Measurements from ENCODE around the gene ARL15.

The ARL15 gene

GRCh38 chr5:53926026-53926425, 384.3 kb downstream of the ARL15 start:
- Histone ChIP-seq H3K9me3 (ENCODE audit: control insufficient read depth in 1 of 2, low read length in 2 of 2) (no peaks in the 10 kb centered on the region), H3K27me3 (ENCODE audit: low read depth, low read length) (no peaks in the 10 kb centered on the region), H3K36me3 (ENCODE audit: control insufficient read depth in 1 of 2, insufficient read depth in 2 of 2, low read length in 2 of 2) (no peaks in the 10 kb centered on the region)

DNA sequence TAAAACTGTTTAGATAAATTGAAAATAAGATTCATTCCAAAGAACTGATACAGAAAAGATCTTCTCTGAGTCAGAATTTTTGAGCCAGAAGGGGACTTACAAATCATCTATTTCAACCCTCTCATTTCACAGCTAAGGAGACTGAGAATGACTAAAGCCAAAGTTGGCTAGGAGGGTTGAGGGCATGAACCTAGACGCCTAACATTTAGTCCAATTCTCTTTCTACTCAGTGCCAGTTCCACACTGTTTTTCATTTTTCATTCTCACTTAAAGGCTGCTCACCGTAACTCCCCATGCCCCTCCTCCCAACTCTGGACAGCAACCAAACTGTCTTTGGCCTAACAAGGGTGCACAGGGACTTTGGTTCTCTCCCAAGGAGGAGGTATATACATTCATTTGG, 386.0 kb downstream of the ARL15 start:
- Histone ChIP-seq H3K36me3 (ENCODE audit: control insufficient read depth in 1 of 2, insufficient read depth in 2 of 2, low read length in 2 of 2) (no peaks in the 10 kb centered on the region), H3K9me3 (ENCODE audit: control insufficient read depth in 1 of 2, low read length in 2 of 2) (no peaks in the 10 kb centered on the region), H3K27ac (ENCODE audit: low read length) (no peak overlapping the region), H3K4me3 (ENCODE audit: low read depth in 1 of 2, low read length in 2 of 2) (no peak overlapping the region), H3K4me1 (ENCODE audit: control insufficient read depth in 1 of 2, insufficient read depth in 2 of 2, low read length in 2 of 2) (peaks cover 2 to 8% of the 10 kb centered on the region in 2 donors), H3K27me3 (ENCODE audit: low read depth, low read length) (no peaks in the 10 kb centered on the region)

More at GRCh38 chr5:53926026-53926425, 384.3 kb downstream of the ARL15 start:
- H3K27ac ChIP-seq (ENCODE audit: low read length), result no peak overlapping the region
- H3K4me3 ChIP-seq (ENCODE audit: low read depth in 1 of 2, low read length in 2 of 2), result no peak overlapping the region
- peaks cover 2 to 8% of the 10 kb centered on the region in 2 donors for H3K4me1 ChIP-seq (ENCODE audit: control insufficient read depth in 1 of 2, insufficient read depth in 2 of 2, low read length in 2 of 2)

DNA sequence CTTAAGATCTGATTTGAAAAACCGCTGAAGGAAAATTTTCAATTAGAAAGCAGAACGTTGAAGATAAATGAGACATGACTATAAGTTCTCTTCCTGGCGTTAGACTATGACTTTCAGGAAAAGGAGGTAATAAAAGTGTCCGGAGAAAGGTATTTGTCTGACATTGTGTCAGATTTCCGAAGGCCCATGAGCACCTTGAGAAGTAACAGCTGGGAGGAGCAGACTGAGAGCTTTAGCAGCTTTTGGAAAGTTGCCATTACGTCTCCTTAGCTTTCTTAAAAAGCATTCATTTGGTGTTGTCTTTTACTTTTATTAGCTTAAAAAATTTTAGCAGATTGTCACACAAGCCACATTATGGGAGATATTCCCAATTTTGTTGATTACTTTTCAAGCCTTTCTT, 386.4 kb downstream of the ARL15 start:
- Histone ChIP-seq H3K9me3 (ENCODE audit: control insufficient read depth in 1 of 2, low read length in 2 of 2) (no peaks in the 10 kb centered on the region), H3K4me3 (ENCODE audit: low read depth in 1 of 2, low read length in 2 of 2) (no peak overlapping the region), H3K27ac (ENCODE audit: low read length) (no peak overlapping the region), H3K4me1 (ENCODE audit: control insufficient read depth in 1 of 2, insufficient read depth in 2 of 2, low read length in 2 of 2) (peaks cover 2 to 8% of the 10 kb centered on the region in 2 donors), H3K36me3 (ENCODE audit: control insufficient read depth in 1 of 2, insufficient read depth in 2 of 2, low read length in 2 of 2) (no peaks in the 10 kb centered on the region), H3K27me3 (ENCODE audit: low read depth, low read length) (no peaks in the 10 kb centered on the region)

- peaks cover 2 to 8% of the 10 kb centered on the region in 2 donors for H3K4me1 ChIP-seq (ENCODE audit: control insufficient read depth in 1 of 2, insufficient read depth in 2 of 2, low read length in 2 of 2)
- H3K9me3 ChIP-seq (ENCODE audit: control insufficient read depth in 1 of 2, low read length in 2 of 2), result no peaks in the 10 kb centered on the region
- no peak overlapping the region for H3K4me3 ChIP-seq (ENCODE audit: low read depth in 1 of 2, low read length in 2 of 2)
- H3K27me3 ChIP-seq (ENCODE audit: low read depth, low read length), result no peaks in the 10 kb centered on the region
- no peaks in the 10 kb centered on the region for H3K36me3 ChIP-seq (ENCODE audit: control insufficient read depth in 1 of 2, insufficient read depth in 2 of 2, low read length in 2 of 2)
- no peak overlapping the region for H3K27ac ChIP-seq (ENCODE audit: low read length)
Measured at GRCh38 chr5:53922508-53923498, 387.6 kb downstream of the ARL15 start.

- Histone ChIP-seq H3K4me3 (ENCODE audit: low read depth in 1 of 2, low read length in 2 of 2) (no peak overlapping the region), H3K27me3 (ENCODE audit: low read depth, low read length) (no peaks in the 10 kb centered on the region), H3K36me3 (ENCODE audit: control insufficient read depth in 1 of 2, insufficient read depth in 2 of 2, low read length in 2 of 2) (no peaks in the 10 kb centered on the region), H3K4me1 (ENCODE audit: control insufficient read depth in 1 of 2, insufficient read depth in 2 of 2, low read length in 2 of 2) (no peaks in the 10 kb centered on the region), H3K27ac (ENCODE audit: low read length) (no peak overlapping the region), H3K9me3 (ENCODE audit: control insufficient read depth in 1 of 2, low read length in 2 of 2) (no peaks in the 10 kb centered on the region)
Measured at GRCh38 chr5:53917826-53918225, 392.5 kb downstream of the ARL15 start.

GRCh38 chr5:53917095-53917494, 393.3 kb downstream of the ARL15 start:
- H3K9me3 ChIP-seq (ENCODE audit: control insufficient read depth in 1 of 2, low read length in 2 of 2), result no peaks in the 10 kb centered on the region

GRCh38 chr5:53915120-53915519, 395.3 kb downstream of the ARL15 start:
- Histone ChIP-seq H3K27me3 (ENCODE audit: low read depth, low read length) (no peaks in the 10 kb centered on the region), H3K27ac (ENCODE audit: low read length) (no peak overlapping the region), H3K36me3 (ENCODE audit: control insufficient read depth in 1 of 2, insufficient read depth in 2 of 2, low read length in 2 of 2) (no peaks in the 10 kb centered on the region), H3K4me3 (ENCODE audit: low read depth in 1 of 2, low read length in 2 of 2) (no peak overlapping the region), H3K4me1 (ENCODE audit: control insufficient read depth in 1 of 2, insufficient read depth in 2 of 2, low read length in 2 of 2) (no peaks in the 10 kb centered on the region), H3K9me3 (ENCODE audit: control insufficient read depth in 1 of 2, low read length in 2 of 2) (no peaks in the 10 kb centered on the region)

More at GRCh38 chr5:53917095-53917494, 393.3 kb downstream of the ARL15 start:
- H3K27me3 ChIP-seq (ENCODE audit: low read depth, low read length), result no peaks in the 10 kb centered on the region
- H3K36me3 ChIP-seq (ENCODE audit: control insufficient read depth in 1 of 2, insufficient read depth in 2 of 2, low read length in 2 of 2), result no peaks in the 10 kb centered on the region
- no peak overlapping the region for H3K4me3 ChIP-seq (ENCODE audit: low read depth in 1 of 2, low read length in 2 of 2)
- H3K27ac ChIP-seq (ENCODE audit: low read length), result no peak overlapping the region
- H3K4me1 ChIP-seq (ENCODE audit: control insufficient read depth in 1 of 2, insufficient read depth in 2 of 2, low read length in 2 of 2), result no peaks in the 10 kb centered on the region

GRCh38 chr5:53913941-53914340, 396.4 kb downstream of the ARL15 start:
- H3K9me3 ChIP-seq (ENCODE audit: control insufficient read depth in 1 of 2, low read length in 2 of 2), result no peaks in the 10 kb centered on the region
- no peaks in the 10 kb centered on the region for H3K36me3 ChIP-seq (ENCODE audit: control insufficient read depth in 1 of 2, insufficient read depth in 2 of 2, low read length in 2 of 2)
- no peaks in the 10 kb centered on the region for H3K4me1 ChIP-seq (ENCODE audit: control insufficient read depth in 1 of 2, insufficient read depth in 2 of 2, low read length in 2 of 2)
- no peaks in the 10 kb centered on the region for H3K27me3 ChIP-seq (ENCODE audit: low read depth, low read length)
- H3K27ac ChIP-seq (ENCODE audit: low read length), result no peak overlapping the region
- H3K4me3 ChIP-seq (ENCODE audit: low read depth in 1 of 2, low read length in 2 of 2), result no peak overlapping the region

DNA sequence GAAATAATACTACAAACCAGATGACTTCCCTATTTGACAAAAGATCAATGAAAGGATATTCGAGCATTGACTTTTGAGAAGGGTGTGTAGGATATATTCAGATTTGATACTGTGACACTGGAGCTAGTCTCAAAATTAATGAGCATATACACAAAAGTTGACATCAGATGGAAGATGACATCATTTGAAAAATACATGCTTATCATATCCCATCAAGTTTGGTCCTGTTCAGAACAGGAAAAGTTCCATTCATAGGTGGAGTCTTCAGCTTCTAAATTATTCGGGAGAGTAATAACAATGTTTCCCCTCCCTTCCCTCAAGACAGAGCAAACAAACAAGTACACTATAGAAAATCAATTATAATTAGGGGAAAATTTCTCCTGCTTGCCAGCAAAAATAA, 401.6 kb downstream of the ARL15 start:
- Histone ChIP-seq H3K27me3 (ENCODE audit: low read depth, low read length) (no peaks in the 10 kb centered on the region), H3K4me3 (ENCODE audit: low read depth in 1 of 2, low read length in 2 of 2) (no peak overlapping the region), H3K4me1 (ENCODE audit: control insufficient read depth in 1 of 2, insufficient read depth in 2 of 2, low read length in 2 of 2) (no peaks in the 10 kb centered on the region), H3K27ac (ENCODE audit: low read length) (no peak overlapping the region), H3K36me3 (ENCODE audit: control insufficient read depth in 1 of 2, insufficient read depth in 2 of 2, low read length in 2 of 2) (no peaks in the 10 kb centered on the region), H3K9me3 (ENCODE audit: control insufficient read depth in 1 of 2, low read length in 2 of 2) (no peaks in the 10 kb centered on the region)

- Histone ChIP-seq H3K9me3 (ENCODE audit: control insufficient read depth in 1 of 2, low read length in 2 of 2) (no peaks in the 10 kb centered on the region), H3K27ac (ENCODE audit: low read length) (no peak overlapping the region), H3K4me1 (ENCODE audit: control insufficient read depth in 1 of 2, insufficient read depth in 2 of 2, low read length in 2 of 2) (no peaks in the 10 kb centered on the region), H3K36me3 (ENCODE audit: control insufficient read depth in 1 of 2, insufficient read depth in 2 of 2, low read length in 2 of 2) (no peaks in the 10 kb centered on the region), H3K27me3 (ENCODE audit: low read depth, low read length) (no peaks in the 10 kb centered on the region), H3K4me3 (ENCODE audit: low read depth in 1 of 2, low read length in 2 of 2) (no peak overlapping the region)
Measured at GRCh38 chr5:53907827-53908226, 402.5 kb downstream of the ARL15 start.

GRCh38 chr5:53906736-53907135, 403.6 kb downstream of the ARL15 start:
- no peaks in the 10 kb centered on the region for H3K27me3 ChIP-seq (ENCODE audit: low read depth, low read length)
- H3K9me3 ChIP-seq (ENCODE audit: control insufficient read depth in 1 of 2, low read length in 2 of 2), result no peaks in the 10 kb centered on the region
- H3K36me3 ChIP-seq (ENCODE audit: control insufficient read depth in 1 of 2, insufficient read depth in 2 of 2, low read length in 2 of 2), result no peaks in the 10 kb centered on the region
- H3K4me3 ChIP-seq (ENCODE audit: low read depth in 1 of 2, low read length in 2 of 2), result no peak overlapping the region
- H3K27ac ChIP-seq (ENCODE audit: low read length), result no peak overlapping the region
- no peaks in the 10 kb centered on the region for H3K4me1 ChIP-seq (ENCODE audit: control insufficient read depth in 1 of 2, insufficient read depth in 2 of 2, low read length in 2 of 2)

All from muscle layer of duodenum (tissue), 2 donors.